Measurements from ENCODE around the gene SHOC2. TPM values are rescaled to one million over a fixed set of nuclear protein-coding genes. Genes with fewer than 3 reads are reported as not detected.

Gene SHOC2
- total RNA-seq, 3 donors from 2014 or later, result 68.5 to 90.7 (median 72.3) TPM

DNA sequence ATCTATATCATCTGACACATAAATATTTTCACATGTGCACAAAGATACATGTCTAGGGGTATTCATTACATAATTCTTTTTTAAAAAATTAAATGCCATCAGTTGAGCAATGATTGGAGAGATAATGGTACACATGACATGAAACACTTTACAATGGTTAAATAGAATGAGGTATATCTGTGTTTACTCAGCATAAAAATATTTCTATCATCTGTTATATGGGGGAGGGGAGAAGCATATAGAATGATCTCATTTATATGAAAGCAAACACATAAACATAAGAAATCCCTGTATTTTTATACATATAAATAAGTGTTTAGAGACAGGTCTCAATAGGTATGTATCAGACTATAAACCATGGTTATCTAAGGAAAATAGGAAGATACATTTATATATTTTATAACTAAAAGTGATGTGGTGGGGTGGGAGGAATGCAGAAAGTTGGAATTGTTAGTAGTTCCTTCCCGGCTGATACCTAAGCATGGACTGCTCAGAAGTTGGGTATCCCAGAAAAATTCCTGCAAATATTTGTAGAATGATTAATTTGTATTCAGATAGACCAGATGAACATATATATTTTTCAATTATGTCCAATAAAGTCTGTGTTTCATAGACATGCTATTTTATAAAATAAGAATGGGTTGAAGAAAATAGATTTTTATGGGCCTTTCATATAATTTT is 75.1 kb downstream of the SHOC2 start:
- intact Hi-C loops (cut with DNase I, micrococcal nuclease), result no loop called here

DNA sequence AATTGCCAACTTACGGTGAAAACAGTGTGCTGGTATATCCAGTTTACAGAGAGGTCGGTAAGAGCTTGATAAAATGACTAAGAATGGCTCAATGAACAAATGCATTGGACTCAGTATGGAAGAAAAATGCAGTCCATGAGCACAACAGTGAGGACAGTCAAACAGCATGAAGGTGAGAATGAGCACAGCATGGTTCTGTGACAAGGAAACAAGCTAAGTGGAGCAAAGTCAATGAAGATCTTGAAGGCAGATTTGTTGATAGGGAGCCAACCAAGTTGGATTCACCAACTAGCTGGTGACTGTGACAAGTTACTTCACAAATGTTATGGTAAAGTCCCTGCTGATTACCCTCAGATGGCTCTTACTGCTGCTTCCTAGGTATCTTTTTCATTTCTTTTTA is 75.9 kb downstream of the SHOC2 start:
- TF ChIP-seq, protein P1, sequence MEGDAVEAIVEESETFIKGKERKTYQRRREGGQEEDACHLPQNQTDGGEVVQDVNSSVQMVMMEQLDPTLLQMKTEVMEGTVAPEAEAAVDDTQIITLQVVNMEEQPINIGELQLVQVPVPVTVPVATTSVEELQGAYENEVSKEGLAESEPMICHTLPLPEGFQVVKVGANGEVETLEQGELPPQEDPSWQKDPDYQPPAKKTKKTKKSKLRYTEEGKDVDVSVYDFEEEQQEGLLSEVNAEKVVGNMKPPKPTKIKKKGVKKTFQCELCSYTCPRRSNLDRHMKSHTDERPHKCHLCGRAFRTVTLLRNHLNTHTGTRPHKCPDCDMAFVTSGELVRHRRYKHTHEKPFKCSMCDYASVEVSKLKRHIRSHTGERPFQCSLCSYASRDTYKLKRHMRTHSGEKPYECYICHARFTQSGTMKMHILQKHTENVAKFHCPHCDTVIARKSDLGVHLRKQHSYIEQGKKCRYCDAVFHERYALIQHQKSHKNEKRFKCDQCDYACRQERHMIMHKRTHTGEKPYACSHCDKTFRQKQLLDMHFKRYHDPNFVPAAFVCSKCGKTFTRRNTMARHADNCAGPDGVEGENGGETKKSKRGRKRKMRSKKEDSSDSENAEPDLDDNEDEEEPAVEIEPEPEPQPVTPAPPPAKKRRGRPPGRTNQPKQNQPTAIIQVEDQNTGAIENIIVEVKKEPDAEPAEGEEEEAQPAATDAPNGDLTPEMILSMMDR (IDR thresholded peaks at IDR 0.05), result no peak
- intact Hi-C loops (cut with DNase I, micrococcal nuclease), result no loop called here
- DNase-seq, result no peak
- H3K36me3 ChIP-seq (ENCODE audit: low read depth), result no peaks in the 10 kb centered on the region
- H3K4me3 ChIP-seq, result no peak overlapping the region
- no peaks in the 10 kb centered on the region for H3K9me3 ChIP-seq
- no peaks in the 10 kb centered on the region for H3K4me1 ChIP-seq (ENCODE audit: low read depth)
- no peak for ATAC-seq

More for the DNA sequence above, 75.1 kb downstream of the SHOC2 start:
- Histone ChIP-seq H3K4me1 (ENCODE audit: low read depth) (no peaks in the 10 kb centered on the region), H3K36me3 (ENCODE audit: low read depth) (no peaks in the 10 kb centered on the region), H3K4me3 (no peak overlapping the region), H3K9me3 (no peaks in the 10 kb centered on the region)
- DNase-seq (no peak), ATAC-seq (no peak)
- TF ChIP-seq, protein P1 (IDR thresholded peaks at IDR 0.05), result no peak

DNA sequence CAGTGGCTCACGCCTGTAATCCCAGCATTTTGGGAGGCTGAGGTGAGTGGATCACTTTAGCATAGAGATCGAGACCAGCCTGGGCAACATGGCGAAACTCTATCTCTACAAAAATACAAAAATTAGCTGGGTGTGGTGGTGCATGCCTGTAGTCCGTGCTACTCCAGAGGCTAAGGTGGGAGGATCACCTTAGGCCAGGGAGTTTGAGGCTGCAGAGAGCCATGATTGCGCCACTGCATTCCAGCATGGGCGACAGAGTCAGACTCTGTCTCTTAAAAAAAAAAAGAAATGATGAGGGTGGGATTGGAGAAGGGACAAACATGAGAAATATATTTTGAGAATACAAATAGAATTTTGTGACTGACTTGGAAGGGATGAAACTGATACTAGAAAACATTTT is 76.9 kb downstream of the SHOC2 start:
- H3K36me3 ChIP-seq (ENCODE audit: low read depth), result no peaks in the 10 kb centered on the region
- TF ChIP-seq, protein P1 (IDR thresholded peaks at IDR 0.05), result no peak
- intact Hi-C loops (cut with DNase I, micrococcal nuclease), result no loop called here
- H3K4me3 ChIP-seq, result no peak overlapping the region
- ATAC-seq, result no peak
- H3K4me1 ChIP-seq (ENCODE audit: low read depth), result no peaks in the 10 kb centered on the region
- H3K9me3 ChIP-seq, result no peaks in the 10 kb centered on the region
- DNase-seq, result no peak

DNA sequence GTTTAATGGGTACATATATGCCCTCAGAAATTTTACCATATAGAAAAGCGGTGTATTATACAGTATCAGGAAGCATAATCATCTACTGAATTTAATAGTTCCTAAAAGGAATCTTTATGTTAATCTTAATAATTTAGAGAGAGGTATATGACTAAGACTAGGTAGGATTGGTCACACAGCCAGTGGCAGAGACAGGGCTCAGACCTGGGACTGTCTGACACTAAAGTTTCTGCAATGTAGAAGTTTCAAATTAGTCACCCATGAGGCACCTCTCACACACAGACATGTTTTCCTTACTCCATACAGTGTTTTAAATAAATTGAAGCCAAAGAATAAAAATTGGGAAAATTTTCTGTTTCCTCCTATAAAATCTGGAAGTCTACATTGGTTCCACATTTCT is 84.6 kb downstream of the SHOC2 start:
- intact Hi-C loops (cut with DNase I, micrococcal nuclease), result no loop called here
- no peaks in the 10 kb centered on the region for H3K9me3 ChIP-seq
- H3K4me3 ChIP-seq, result no peak overlapping the region
- H3K36me3 ChIP-seq (ENCODE audit: low read depth), result no peaks in the 10 kb centered on the region
- DNase-seq (no peak), ATAC-seq (no peak)
- TF ChIP-seq, protein P1 (IDR thresholded peaks at IDR 0.05), result no peak
- H3K4me1 ChIP-seq (ENCODE audit: low read depth), result no peaks in the 10 kb centered on the region

DNA sequence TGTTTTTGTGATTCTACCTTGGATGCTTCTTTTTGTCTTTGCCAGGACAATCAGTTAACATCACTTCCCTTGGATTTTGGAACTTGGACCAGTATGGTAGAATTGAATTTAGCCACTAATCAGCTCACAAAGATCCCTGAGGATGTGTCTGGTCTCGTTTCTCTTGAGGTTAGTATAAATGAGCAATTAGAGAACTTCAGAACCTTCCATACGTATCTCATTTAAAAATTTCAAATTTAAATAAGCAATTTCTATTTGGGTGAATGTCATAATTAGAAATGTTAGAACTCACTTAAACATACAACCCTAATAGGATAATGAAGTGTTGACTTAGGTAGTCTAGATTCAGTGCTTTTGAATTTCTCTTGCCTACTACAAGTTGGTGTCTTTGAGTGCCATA is 88.1 kb downstream of the SHOC2 start:
- TF ChIP-seq, protein P1 (IDR thresholded peaks at IDR 0.05), result no peak
- ATAC-seq (no peak), DNase-seq (no peak)
- Histone ChIP-seq H3K36me3 (ENCODE audit: low read depth) (no peaks in the 10 kb centered on the region), H3K4me3 (no peak overlapping the region), H3K4me1 (ENCODE audit: low read depth) (no peaks in the 10 kb centered on the region), H3K9me3 (no peaks in the 10 kb centered on the region)
- intact Hi-C loops (cut with DNase I, micrococcal nuclease), result no loop called here

DNA sequence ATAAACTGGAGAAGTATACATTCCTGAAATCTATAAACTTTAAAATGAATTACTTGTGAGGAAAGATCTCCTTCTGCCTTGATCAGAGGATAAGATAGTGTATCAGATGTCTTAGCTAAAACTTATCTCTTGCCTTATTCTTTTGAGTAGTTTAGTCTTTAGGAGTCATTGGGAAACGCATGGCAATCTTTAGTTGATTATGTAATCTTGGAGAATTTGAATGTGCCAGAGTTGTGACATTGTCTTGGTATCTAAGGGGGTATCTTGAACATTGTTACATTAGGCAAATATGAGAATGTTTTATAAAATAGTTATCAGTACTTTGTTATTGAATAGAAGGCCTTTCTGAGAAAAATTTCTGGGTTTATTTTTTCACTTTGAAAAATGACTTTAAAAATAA is 95.8 kb downstream of the SHOC2 start:
- Histone ChIP-seq H3K4me1 (ENCODE audit: low read depth) (no peaks in the 10 kb centered on the region), H3K4me3 (no peak overlapping the region), H3K9me3 (no peaks in the 10 kb centered on the region), H3K36me3 (ENCODE audit: low read depth) (no peaks in the 10 kb centered on the region)
- no peak for DNase-seq
- intact Hi-C loops (cut with DNase I, micrococcal nuclease), result no loop called here
- no peak for ATAC-seq
- TF ChIP-seq, protein P1 (IDR thresholded peaks at IDR 0.05), result no peak
